Ishikawa (cell line): ENCODE results near the gene ICOS.

Source experiments
- CEBPB ChIP-seq: IDR thresholded peaks from 2 replicates; pipeline ENCODE4 v1.6.1; 2012
- CREB1 ChIP-seq: IDR thresholded peaks from 2 replicates; pipeline ENCODE4 v1.6.1; 2012; ENCODE audit warnings: low read depth
- EGR1 ChIP-seq: IDR thresholded peaks from 2 replicates; pipeline ENCODE4 v1.6.1; 2012
- EP300 ChIP-seq: IDR thresholded peaks from 2 replicates; pipeline ENCODE4 v1.6.1; 2012; ENCODE audit warnings: borderline replicate concordance
- FOXM1 ChIP-seq: IDR thresholded peaks from 2 replicates; pipeline ENCODE4 v1.6.1; 2012; ENCODE audit warnings: low read depth, borderline replicate concordance
- NFIC ChIP-seq: IDR thresholded peaks from 2 replicates; pipeline ENCODE4 v1.6.1; 2012
- RAD21 ChIP-seq: IDR thresholded peaks from 2 replicates; pipeline ENCODE4 v1.6.1; 2012; ENCODE audit warnings: low read depth
- TAF1 ChIP-seq: IDR thresholded peaks from 2 replicates; pipeline ENCODE4 v1.6.1; 2012; ENCODE audit warnings: low read depth, mild to moderate bottlenecking
- TCF12 ChIP-seq: IDR thresholded peaks from 2 replicates; pipeline ENCODE4 v1.6.1; 2012; ENCODE audit warnings: low read depth
- TEAD4 ChIP-seq: IDR thresholded peaks from 2 replicates; pipeline ENCODE4 v1.6.1; 2012
- YY1 ChIP-seq: IDR thresholded peaks from 2 replicates; pipeline ENCODE4 v1.6.1; 2012; ENCODE audit warnings: low read depth
- ZBTB7A ChIP-seq: IDR thresholded peaks from 2 replicates; pipeline ENCODE4 v1.6.1; 2012; ENCODE audit warnings: low read depth
- TF ChIP-seq, protein P1 (sequence below): IDR thresholded peaks from 2 replicates; pipeline ENCODE4 v1.6.1; 2012
- TF ChIP-seq, protein P2 (sequence below): IDR thresholded peaks from 2 replicates; pipeline ENCODE4 v1.6.1; 2012; ENCODE audit warnings: low read depth, mild to moderate bottlenecking
- TF ChIP-seq, protein P3 (sequence below): IDR thresholded peaks from 2 replicates; pipeline ENCODE4 v1.6.1; 2012

Gene ICOS

DNA sequence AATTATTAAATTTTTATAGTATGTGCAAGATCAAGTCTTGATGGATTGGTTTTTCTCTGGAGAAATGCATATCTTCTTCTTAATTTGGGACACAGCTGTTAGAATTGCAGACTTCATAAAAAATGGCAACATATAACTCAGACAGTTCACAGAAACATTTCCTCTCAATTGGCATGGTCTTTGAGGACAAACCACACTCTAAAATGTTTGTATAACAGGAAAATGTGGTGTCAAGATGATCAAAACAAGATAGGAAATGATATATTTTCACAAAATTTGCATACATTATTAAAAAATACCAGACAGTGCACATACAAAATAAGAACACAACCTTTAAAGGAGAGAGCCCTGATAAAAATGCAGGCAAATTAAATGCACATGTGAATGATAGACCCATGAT lies 63.9 kb downstream of the ICOS start:
- TF ChIP-seq NFIC = no peak
- no peak for TF ChIP-seq YY1
- no peak for TF ChIP-seq EP300
- TF ChIP-seq CREB1 = no peak
- TF ChIP-seq, protein P1, sequence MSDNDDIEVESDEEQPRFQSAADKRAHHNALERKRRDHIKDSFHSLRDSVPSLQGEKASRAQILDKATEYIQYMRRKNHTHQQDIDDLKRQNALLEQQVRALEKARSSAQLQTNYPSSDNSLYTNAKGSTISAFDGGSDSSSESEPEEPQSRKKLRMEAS = no peak
- TF ChIP-seq, protein P2, sequence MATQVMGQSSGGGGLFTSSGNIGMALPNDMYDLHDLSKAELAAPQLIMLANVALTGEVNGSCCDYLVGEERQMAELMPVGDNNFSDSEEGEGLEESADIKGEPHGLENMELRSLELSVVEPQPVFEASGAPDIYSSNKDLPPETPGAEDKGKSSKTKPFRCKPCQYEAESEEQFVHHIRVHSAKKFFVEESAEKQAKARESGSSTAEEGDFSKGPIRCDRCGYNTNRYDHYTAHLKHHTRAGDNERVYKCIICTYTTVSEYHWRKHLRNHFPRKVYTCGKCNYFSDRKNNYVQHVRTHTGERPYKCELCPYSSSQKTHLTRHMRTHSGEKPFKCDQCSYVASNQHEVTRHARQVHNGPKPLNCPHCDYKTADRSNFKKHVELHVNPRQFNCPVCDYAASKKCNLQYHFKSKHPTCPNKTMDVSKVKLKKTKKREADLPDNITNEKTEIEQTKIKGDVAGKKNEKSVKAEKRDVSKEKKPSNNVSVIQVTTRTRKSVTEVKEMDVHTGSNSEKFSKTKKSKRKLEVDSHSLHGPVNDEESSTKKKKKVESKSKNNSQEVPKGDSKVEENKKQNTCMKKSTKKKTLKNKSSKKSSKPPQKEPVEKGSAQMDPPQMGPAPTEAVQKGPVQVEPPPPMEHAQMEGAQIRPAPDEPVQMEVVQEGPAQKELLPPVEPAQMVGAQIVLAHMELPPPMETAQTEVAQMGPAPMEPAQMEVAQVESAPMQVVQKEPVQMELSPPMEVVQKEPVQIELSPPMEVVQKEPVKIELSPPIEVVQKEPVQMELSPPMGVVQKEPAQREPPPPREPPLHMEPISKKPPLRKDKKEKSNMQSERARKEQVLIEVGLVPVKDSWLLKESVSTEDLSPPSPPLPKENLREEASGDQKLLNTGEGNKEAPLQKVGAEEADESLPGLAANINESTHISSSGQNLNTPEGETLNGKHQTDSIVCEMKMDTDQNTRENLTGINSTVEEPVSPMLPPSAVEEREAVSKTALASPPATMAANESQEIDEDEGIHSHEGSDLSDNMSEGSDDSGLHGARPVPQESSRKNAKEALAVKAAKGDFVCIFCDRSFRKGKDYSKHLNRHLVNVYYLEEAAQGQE = no peak
- no peak for TF ChIP-seq RAD21
- no peak for TF ChIP-seq FOXM1
- no peak for TF ChIP-seq ZBTB7A
- no peak for TF ChIP-seq TEAD4
- TF ChIP-seq TAF1 = no peak
- no peak for TF ChIP-seq TCF12
- TF ChIP-seq EGR1 = no peak

DNA sequence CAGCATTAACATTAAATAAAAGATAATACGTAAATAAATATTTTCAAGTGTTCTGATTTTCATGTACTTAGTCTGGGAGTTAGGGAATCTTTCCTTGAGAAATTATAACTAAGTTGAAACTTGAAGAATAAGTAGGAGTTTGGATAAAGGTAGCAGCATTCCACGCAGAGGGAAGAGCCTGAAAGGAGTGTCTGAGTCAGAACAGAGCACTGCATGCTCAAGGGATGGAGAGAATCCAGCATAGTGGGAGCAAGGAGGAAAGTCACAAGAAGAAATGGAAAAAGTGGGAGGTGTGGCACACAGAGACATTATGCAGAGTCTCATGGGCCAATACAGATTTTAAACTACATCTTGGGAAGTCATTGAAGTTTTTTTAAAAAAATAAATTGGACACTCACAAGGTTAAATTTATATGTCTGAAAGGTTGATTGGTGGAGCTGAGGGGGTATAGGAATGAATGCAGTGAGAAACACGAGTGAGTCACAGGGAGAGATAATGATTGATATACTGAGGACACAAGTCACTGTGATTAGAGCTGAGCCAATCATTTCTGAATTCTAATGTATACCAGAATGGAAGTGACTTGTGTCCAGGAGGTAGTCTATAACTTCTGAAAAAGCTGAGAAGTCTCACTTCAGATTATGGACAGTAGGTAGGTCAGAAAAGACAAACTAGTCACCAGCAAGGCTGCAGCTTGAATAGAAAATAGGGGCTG lies 66.9 kb downstream of the ICOS start:
- TF ChIP-seq TCF12 (no peak), ZBTB7A (no peak), FOXM1 (no peak), TEAD4 (no peak), CEBPB (no peak), NFIC (no peak), RAD21 (no peak), EGR1 (no peak), YY1 (no peak), CREB1 (no peak), TAF1 (no peak), EP300 (no peak)
- TF ChIP-seq, protein P2 = no peak
- TF ChIP-seq, protein P1 = no peak
- TF ChIP-seq, protein P3, sequence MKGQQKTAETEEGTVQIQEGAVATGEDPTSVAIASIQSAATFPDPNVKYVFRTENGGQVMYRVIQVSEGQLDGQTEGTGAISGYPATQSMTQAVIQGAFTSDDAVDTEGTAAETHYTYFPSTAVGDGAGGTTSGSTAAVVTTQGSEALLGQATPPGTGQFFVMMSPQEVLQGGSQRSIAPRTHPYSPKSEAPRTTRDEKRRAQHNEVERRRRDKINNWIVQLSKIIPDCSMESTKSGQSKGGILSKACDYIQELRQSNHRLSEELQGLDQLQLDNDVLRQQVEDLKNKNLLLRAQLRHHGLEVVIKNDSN = no peak

DNA sequence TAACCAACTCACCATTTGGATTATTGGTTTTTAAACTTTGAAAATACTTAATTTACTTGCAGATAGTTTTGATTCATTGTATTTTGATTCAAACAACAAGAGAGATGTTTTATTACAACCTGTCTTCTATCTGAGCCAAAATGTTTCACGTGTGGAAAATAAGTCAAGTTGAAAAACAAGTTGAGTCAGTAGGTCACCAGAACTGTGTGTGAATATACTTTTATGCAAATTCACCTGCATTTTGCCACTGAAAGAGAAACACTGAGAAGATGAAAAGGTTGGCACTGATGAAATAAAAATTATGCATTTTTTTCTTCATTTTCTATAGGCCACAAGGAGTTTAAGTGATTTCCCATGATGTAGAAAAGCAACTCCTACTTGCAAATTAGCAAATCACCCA lies 68.3 kb downstream of the ICOS start:
- TF ChIP-seq TEAD4 (no peak), ZBTB7A (no peak), TAF1 (no peak)

DNA sequence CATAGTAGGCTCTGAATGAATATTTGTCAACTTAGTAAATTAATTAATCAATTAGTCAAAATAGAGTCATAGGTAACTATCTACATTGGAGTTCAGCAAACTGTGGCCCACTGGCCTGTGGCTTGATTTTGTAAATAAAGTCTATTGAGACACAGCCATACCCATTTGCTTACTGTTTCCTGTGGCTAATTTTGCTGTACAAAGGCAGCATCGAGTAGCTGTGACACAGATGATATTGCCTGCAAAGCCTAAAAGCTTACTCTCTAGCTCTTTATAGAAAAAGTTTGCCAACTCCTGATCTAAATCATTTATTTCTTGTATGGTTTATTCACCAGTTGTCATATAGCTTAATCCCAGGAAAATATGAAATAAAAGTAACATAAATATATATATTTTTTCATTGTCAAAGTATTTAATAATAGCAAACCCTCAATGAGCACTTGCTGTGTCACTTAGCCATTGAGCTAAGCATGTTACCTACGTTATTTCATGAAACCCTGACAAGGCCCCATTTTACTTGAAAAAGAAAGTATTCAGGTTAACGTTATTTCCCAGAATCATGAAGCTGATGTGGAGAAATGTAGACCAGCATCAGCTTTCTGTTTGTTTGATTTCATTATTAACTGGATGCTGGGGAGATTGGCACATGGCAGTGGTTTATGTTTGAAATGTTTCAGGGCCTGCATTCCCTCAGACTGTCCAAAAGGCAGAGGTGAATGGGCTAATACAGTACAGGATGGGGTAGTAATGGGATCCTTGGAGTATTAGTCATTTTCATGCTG lies 69.6 kb downstream of the ICOS start:
- TF ChIP-seq, protein P2 = no peak
- TF ChIP-seq TCF12 = no peak
- no peak for TF ChIP-seq EGR1
- TF ChIP-seq, protein P1 = no peak
- no peak for TF ChIP-seq TAF1
- TF ChIP-seq TEAD4 = no peak
- no peak for TF ChIP-seq ZBTB7A
- TF ChIP-seq NFIC = no peak
- no peak for TF ChIP-seq FOXM1
- TF ChIP-seq, protein P3 = no peak
- TF ChIP-seq YY1 = no peak
- TF ChIP-seq CREB1 = no peak
- TF ChIP-seq EP300 = no peak
- TF ChIP-seq CEBPB = no peak
- TF ChIP-seq RAD21 = no peak
